Hepatic stellate cell (primary cell): ENCODE data around the gene MYO1F.
"Not testable (repeated sequence)": the region's sequence is repeated elsewhere in the genome, so short reads cannot be mapped to it uniquely, and the experiment has no call there.

Source experiments
- DNase-seq: peaks from one replicate; pipeline ENCODE4 v3.0.0; 2011; ENCODE audit warnings: low spot score

The MYO1F gene

DNA sequence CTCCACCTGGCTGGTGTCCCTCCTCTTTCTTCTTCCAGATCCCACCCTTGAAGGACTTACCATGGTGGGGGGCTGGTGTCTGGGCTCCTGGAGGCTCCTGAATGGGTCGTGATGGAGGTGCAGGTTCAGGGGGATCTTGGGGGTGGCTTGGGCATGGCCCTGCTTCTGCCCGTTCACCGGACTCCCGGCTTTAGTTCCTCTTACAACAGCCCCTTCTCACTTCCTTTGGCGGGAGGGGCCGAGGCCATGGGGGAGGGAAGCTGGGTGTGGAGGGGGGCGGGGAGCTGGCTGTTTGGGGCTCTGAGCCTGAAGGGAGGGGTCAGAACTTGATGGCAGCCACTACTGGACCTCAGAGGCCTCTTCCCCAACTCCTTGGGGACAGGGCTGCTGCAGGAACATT, at the start of gene MYO1F:
Gene MYO1F, minus strand, starts transcription at position 196 of the 400 bp plus-strand sequence. Its CDS starts 133 bp downstream, at position 63.
- DNase-seq, result no peak

DNA sequence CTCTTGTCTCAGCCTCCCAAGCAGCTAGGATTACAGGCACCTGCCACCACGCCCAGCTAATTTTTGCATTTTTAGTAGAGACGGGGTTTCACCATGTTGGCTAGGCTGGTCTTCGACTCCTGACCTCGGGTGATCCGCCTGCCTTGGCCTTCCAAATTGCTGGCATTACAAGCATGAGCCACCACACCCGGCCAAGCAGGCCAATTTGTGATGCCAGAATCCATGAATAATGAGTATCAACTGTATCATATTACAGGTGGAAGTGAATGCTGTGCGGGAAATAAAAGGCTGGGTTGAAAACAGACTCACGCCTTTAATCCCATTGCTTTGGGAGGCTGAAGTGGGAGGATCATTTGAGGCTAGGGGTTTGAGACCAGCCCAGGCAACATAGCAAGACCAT, 49.6 kb upstream of the MYO1F start:
- DNase-seq, result no peak

DNA sequence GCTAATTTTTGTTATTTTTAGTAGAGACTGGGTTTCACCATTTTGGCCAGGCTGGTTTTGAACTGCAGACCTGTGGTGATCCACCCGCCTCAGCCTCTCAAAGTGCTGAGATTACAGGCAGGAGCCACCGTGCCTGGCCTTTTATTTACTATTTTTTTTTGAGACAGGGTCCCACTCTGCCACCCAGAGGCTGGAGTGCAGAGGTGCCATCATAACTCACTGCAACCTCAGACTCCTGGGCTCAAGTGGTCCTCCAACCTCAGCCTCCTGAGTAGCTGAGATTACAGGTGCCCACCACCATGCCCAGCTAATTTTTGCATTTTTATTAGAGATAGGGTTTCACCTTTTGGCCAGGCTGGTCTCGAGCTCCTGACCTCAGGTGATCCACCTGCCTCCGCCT, 45.6 kb upstream of the MYO1F start:
- not testable (repeated sequence) for DNase-seq

DNA sequence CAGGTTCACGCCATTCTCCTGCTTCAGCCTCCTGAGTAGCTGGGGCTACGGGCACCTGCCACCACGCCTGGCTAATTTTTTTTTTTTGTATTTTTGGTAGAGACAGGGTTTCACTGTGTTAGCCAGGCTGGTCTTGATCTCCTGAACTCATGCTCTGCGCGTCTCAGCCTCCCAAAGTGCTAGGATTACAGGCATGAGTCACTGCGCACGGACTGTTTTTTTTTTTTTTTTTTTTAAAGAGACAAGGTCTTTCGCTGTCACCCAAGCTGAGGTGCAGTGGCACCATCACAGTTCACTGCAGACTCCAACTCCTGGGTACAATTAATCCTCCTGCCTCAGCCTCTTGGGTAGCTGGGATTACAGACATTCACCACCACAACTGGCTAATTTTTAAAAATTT, 41.5 kb upstream of the MYO1F start:
- no peak for DNase-seq

DNA sequence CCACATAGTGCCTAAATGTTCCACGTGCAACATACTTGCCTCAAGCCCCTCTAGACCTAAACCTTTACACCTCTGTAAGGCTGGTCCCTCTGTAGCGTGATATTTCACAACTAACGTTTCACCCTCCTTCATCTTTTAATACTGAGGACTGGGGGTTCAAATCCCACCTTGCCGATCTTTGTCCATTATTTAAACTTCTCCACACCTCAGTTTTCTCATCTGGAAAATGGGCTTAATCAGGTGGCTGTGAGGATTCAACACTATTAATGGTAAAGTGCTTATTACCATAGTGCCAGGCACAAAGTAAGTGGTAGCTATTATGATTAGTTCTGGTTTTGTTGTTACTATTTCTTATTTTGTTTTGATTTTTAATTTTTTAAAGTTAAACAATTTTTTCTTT, 40.7 kb upstream of the MYO1F start:
- DNase-seq, result no peak

DNA sequence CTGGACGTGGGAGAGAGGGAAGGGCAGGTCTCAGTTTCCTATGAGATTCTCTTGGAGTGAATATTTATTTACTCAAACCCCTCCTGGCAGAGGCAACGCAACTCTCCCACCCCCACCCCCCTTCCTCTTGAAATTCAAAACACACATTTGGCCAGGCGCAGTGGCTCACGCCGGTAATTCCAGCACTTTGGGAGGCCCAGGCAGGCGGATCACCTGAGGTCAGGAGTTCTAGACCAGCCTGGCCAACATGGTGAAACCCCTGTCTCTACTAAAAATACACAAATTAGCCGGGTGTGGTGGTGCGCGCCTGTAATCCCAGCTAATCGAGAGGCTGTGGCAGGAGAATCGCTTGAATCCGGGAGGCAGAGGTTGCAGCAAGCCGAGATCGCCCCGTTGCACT, 40.1 kb upstream of the MYO1F start:
- not testable (repeated sequence) for DNase-seq

DNA sequence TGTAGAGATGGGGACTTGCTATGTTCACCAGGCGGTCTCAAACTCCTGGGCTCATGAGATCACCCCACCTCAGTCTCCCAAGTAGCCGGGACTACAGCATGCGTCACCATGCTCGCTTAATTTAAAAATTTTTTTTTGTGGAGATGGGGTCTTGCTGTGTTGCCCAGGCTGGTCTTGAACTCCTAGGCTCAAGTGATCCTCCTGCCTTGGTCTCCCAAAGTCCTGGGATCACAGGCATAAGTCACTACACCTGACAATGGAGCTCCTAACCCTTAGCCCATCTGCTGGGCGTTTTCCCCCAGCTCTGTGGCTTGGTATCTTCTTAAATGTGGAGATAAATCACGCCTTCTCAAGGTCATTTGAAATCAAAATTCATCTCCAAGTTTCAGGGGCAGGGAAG, 39.6 kb upstream of the MYO1F start:
- no peak for DNase-seq

DNA sequence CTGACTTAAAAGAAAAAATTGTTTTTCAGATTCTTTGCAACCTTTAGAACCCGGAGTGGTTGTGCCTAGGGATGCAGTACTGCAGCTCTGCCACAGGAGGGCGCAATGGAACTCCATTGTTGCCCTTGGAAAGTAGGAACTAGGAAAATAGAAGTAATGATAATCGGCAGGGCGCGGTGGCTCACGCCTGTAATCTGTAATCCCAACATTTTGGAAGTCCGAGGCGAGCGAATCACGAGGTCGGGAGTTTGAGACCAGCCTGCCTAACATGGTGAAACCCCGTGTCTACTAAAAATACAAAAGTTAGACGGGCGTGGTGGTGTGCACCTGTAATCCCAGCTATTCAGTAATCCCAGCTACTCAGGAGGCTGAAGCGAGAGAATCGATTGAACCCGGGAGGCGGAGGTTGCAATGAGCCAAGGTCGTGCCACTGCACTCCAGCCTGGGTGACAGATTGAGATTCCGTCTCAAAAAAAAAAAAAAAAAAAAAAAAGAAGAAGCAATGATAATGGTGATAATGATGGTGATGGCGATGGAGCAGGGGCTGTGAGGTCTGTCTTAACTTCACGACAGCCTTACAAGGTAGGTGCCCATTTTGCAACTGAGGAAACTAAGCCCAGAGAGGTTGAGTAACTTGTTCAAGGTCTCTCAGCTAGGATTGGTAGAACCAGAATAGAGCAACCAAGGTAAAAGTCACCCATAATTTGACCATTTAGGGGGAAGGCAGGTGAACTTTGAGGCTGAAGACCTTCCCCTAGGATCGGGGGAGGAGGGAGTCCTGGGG, 38.8 kb upstream of the MYO1F start:
- DNase-seq, result peak; percentile 77

DNA sequence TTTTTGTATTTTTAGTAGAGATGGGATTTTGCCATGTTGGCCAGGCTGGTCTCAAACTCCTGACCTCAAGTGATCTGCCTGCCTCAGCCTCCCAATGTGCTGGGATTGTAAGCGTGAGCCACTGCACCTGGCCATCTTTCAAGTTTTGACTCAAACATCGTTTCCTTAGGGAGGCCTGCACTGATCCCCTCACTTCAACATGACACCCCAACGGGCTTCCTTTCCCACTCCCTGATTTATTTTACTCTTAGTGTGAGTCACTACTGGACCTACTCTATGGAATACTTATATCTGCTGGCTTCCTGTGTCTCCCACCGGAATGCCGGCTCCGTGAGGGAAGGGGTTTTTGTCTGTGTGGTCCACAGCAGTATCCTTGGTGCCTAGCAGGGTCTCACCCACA, 37.8 kb upstream of the MYO1F start:
- DNase-seq, result no peak

DNA sequence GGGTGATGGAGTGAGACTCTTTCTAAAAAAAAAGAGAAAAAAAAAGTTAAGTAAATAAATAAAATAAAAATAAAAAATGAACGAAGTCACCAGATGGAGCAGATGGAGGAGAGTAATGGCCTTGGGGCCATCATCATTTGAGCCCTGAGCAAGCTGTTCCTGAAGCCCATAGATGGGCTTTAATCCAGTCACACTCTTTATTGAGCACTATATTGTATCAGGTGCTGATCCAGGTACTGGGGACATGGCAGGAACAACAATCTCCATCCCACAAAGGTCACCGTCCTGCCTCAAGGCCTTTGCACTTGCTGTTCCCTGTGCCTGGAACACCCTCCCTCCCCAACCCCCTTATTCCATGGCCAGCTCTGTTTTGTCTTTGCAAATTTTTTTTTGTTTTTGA, 37.2 kb upstream of the MYO1F start:
- DNase-seq, result no peak

DNA sequence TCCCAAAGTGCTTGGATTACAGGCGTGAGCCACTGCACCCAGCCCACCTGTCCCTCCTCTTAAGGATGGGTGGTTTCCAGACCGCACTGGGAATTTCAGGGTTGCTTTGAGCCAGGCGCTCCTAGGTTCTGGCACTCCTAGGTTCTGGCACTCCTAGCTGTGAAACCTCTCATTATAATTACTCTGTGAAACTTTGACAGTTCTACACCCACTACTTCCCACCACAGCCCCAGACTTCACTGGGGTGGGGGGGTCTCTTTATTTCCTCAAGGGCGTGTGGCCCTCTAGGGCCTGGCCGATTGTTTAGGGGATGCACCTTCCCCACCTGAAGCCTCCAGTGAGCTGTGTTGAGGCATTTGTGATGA, 35.5 kb upstream of the MYO1F start:
- no peak for DNase-seq

DNA sequence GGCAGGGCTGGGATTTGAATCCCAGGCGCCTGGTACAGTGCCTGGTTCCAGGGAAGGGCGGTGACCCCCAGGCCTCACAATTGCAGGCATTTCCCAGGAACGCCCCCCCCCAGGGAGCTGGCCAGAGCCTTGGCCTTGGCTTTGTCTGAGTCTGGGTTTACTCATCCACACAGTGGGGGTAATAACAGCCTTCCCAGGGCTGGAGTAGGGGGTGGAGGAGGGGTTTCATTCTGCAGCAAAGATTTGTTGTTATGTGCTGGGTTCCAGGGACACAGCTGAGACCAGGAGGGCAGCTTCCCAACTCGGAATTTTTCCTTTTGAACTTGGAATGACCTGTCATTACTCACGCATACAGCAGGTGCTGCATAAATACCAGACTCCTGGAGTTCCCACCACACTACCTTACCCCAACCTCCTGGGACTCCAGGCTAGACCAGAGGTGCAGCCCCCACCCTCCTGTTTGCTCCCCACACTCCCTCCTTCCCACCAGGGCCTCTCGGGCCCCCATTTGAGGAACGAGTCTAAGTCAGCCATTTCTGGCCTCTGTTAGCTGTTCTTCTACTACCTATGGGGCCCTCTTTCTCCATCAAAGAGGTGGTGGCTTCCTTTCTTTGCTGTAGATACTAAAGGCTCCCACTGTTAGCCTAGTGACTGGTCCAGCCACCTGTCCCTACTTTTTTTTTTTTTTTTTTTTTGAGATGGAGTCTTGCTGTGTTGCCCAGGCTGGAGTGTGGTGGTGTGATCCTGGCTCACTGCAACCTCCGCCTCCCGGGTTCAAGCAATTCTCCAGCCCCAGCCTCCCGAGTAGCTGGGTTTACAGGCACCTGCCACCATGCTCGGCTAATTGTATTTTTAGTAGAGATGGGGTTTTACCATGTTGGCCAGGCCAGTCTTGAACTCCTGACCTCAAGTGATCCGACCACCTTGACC, 34.9 kb upstream of the MYO1F start:
- peak; percentile 83 for DNase-seq

DNA sequence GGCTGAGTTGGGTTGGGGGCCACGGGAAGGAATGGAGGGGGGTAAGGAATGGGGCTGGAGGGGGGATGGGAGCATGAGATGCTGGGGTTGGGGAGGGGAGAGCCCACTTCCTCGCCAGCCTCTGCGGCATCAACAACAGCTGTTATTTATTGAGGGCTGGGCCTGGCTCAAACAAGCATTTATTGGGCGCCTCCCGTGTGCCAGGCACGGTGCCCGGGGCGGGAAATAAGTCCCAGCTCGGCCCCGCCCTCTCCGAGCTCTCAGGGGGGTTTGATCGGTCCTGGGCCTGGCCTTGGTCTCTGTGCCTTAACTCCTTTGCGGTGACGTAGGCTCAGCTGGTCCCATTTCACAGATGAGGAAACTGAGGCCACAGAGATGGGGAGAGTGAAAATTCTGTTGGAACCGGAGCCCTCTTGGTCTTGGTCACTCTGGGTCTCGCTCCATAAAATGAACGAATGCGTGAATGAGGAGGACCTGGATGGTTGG, 34.2 kb upstream of the MYO1F start:
- DNase-seq, result no peak

DNA sequence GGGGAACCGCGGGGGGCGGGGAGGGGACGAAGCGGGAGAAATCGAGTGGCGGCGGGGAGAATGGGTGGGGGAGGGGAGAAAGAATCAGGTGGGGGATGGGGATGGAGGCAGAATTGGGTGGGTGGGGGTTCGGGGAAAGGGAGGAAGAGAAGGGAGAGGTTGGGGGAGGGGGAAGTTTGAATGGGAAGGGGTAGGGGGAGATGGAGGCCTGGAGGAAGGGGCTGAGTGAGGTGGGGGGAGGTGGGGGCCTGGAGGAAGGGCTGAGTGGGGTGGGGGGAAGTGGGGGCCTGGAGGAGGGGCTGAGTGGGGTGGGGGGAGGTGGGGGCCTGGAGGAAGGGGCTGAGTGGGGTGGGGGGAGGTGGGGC, 33.7 kb upstream of the MYO1F start:
- DNase-seq, result no peak

DNA sequence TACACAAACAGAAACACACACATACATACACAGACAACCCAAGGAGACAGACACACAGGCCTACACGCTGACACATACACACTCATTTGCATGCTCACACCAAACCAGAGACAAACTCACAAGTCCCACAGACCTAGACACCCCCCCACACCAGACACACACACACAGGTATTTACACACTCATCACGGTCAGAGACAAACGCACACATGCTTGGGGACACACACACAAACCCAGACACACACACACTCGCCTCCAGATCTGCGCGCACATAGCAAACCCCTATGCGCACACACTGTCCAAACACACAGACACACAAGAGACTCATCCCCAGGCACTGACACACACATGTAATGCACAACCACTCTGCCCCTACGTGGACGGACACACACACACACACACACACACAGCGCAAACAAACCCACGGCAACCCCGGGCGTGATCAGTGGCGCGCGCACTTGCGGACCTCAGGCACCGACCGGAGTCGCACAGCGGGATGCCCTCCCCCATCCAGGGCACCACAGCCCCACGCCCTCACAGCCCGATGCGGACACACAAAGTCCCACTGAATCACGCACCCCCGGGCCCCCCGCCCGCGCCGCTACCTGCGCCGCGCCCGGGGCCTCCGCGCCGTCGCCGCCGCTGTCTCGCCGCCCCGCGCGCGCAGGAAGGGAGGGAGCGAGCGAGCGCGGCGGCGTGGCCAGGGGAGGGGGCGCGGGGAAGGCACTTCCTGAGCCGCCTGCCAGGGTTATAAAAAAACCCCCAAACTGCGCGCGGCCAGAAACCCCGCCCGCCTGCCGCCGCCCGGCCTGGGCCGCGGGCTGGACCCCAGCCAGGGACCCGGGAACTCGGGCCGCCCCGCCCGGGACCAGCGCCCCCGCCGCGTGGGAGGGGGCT, 33.0 kb upstream of the MYO1F start, which contains the start of gene ADAMTS10:
Gene ADAMTS10, minus strand, starts transcription at position 675 of the 895 bp plus-strand sequence. CDS start 5,005 bp downstream, outside the sequence.
- peak; percentile 59 for DNase-seq

DNA sequence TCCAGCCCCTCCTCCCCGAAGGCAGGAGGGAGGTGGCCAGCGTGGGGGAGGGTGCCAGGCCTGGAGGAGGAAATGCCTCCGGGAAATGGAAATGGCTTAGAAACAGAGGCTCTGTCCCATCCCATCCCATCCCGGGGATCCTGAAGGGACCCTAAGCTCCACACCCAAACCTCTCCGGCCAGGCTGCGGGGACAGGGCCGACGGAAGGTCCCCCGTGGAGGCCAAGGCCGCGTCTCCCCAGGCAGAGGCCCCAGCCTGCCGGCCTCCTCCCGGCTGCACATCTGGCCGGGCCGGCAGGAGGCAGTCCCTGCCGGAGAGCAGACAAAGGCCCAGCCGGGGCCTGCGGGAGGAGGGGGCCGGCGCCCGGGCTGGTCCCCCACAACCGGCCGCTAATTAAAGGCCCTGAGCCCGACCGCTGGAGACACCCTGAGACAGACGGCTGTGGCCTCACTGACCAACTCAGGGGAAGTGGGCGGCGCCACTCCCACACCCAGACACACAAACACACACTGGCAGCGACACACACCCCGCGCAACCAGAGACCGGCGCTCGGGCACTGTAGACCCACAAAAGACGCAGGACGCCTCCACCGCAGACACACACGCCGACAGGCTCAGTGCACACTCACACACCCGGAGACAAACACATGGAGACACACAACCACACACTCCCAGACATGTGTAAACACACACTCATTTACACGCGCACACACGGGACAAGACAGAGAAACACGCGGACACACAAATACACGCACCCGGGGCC, 32.2 kb upstream of the MYO1F start:
- DNase-seq, result peak; percentile 77

DNA sequence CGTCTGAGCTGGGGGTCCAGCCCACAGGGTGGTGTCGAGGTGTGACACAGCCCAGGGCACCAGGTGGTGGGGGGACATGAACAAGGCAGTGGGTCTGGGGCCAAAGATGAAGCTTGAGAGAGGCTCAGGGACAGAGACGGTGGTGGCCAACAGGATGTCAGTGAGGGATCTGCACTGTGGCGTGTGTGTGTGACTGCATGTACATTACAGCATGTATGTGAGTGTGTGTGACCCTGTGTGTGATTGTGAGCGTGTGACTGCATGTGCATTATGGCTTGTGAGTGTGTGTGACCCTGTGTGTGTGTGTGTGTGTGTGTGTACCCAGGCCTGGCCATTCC, 31.7 kb upstream of the MYO1F start:
- DNase-seq, result no peak

DNA sequence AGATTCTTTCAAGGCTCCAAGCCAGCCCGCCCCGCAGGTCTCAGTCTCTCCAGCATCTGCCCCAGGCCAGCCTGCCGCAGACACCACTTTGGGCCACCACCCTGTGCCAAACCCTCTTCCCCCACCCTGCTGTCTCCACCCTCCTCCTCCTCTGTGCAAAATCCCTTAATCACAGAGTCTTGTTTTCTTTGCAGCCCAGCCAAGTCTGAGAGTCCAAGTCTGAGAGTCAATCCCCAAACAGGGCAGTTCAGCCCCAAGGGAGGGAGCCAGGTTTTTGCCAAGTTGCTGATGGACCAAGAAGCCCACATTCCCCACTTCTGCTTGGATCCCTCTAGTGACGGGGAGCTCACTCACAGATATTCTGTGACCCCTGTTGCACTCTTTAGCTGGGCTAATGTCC, 30.1 kb upstream of the MYO1F start:
- DNase-seq, result peak; percentile 90

DNA sequence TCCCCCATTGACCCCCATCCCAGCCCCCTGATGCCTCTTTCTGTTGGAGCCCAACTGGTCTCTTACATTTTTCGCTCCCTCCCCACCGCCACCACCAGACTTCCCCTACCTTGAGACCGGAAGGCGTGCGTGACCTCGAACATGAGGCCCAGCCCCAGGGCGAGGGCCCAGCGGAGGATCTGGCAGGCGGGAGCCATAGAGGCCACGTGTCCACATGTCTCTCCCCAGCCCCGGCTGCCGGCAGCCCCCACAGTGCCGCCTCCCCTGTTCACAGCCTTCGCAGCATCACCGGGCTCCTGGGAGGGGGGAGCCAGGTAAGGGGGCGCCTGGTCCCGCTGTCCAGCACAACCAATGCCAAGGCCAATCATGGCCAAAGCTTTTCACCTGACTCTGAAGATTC, 28.3 kb upstream of the MYO1F start:
- DNase-seq, result no peak

DNA sequence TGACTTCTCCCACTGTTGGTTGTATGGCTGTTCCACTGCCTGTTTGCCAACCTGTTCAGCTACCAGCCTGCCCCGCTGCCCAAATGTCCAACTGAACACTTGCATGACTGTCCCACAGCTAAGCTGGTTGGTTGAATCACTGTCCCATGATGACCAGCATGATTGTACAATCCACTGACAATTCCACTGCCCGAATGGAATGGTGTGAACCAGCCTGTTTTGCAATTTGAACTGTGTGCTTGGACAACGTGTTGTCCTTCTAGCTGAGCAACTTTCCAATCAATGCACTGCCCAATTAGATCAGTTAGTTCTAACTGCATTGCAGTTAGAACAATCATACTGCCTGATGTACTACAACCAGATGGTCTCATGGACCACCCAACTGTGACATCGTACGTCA, 24.6 kb upstream of the MYO1F start:
- no peak for DNase-seq

DNA sequence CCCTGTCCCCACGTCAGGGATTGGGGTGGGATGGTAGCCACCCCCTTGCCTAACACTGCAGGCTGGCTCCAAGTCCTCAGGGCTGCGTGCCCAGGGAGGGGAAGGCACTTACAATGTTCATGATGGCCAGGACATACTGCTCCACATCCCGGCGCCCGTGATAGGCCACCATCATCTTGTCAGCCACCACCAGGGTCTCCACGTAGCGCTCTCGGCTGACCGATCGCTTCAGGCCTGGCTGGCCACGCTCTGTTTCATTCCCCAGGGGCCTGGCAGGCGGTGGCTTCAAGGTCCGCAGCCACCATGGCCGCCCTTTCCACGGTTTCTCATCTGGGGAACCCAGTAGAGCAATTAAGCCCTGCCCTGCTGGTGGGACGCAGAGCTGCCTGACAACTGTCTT, 23.6 kb upstream of the MYO1F start:
- no peak for DNase-seq
